Gastroesophageal sphincter (tissue), 3 donors: ENCODE data around the gene RASGEF1C.

Source experiments
- POLR2AphosphoS5 ChIP-seq: sonication (generic); formaldehyde crosslinking; IDR thresholded peaks from one replicate; pipeline ENCODE4 v1.6.1; 2017; ENCODE audit warnings: antibody characterized with exemption
- TF ChIP-seq, protein P1 (sequence below), 4 experiments: fragments of 200-600 bp in 2 of 4; fragments of 450-650 bp in 2 of 4; sonication (generic) in 1 of 4; IDR thresholded peaks; one replicate each; pipeline ENCODE4 v1.5.1; 2017 to 2019; ENCODE audit warnings: antibody characterized with exemption in 4 of 4, mild to moderate bottlenecking in 2 of 4, moderate library complexity in 2 of 4

- TF ChIP-seq, protein P1, sequence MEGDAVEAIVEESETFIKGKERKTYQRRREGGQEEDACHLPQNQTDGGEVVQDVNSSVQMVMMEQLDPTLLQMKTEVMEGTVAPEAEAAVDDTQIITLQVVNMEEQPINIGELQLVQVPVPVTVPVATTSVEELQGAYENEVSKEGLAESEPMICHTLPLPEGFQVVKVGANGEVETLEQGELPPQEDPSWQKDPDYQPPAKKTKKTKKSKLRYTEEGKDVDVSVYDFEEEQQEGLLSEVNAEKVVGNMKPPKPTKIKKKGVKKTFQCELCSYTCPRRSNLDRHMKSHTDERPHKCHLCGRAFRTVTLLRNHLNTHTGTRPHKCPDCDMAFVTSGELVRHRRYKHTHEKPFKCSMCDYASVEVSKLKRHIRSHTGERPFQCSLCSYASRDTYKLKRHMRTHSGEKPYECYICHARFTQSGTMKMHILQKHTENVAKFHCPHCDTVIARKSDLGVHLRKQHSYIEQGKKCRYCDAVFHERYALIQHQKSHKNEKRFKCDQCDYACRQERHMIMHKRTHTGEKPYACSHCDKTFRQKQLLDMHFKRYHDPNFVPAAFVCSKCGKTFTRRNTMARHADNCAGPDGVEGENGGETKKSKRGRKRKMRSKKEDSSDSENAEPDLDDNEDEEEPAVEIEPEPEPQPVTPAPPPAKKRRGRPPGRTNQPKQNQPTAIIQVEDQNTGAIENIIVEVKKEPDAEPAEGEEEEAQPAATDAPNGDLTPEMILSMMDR (IDR thresholded peaks at IDR 0.05): no peak
- TF ChIP-seq POLR2AphosphoS5: no peak
Observed at GRCh38 chr5:180095545-180095944, 113.5 kb downstream of the RASGEF1C start.
